Fibroblast of skin of back (primary cell): ENCODE data around the gene DRC1.

Source experiments
- DNase-seq: peaks from one replicate; pipeline ENCODE4 v3.0.0-alpha.2; 2013

Gene DRC1

DNA sequence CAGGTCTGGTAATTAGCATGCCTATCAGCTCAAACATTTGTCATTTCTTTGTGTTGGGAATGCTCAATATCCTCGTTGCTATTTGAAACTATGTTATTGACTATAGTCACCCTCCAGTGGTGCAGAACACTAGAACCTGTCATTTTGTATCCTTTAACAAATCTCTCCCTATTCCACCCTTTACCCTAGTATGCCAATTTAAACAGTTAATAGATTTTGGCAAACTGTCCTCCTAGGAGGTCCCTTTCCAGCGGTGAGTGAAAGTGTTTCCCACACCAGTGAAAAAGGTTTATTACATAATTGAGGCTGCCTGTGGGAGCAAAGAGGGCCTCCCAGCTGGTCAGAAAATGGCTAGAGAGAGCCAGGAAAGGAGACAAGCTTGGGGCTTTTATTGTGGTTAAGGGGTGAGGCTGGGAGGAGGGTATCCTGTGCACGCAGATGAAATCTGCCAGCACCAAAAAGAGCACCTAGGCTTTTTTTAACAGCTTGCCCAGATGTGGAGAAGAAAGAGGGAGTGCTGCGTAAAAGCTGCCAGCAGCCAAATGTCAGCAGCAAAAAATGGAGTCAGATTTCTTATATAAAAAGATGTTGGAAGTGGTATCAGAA, 1.8 kb upstream of the DRC1 start:
- DNase-seq, result no peak

DNA sequence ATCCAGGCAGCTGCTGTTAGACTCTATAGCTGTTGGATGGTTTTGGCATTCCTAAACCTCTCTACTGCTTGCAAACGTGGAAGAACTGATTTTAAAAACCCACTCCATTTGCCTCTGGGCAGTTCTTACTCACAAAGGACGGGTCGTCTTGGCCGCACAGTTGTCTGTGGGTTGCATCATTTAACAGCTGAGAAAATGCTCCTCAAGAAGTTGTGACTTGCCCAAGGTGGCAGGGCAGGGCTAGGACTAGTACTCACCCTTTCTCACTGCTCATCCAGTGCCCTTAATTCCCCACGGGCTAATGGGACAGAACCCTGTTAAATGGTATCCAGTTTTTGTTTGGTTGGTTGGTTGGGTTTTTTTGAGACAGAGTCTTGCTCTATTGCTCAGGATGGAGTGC, 997 bp upstream of the DRC1 start:
- no peak for DNase-seq

DNA sequence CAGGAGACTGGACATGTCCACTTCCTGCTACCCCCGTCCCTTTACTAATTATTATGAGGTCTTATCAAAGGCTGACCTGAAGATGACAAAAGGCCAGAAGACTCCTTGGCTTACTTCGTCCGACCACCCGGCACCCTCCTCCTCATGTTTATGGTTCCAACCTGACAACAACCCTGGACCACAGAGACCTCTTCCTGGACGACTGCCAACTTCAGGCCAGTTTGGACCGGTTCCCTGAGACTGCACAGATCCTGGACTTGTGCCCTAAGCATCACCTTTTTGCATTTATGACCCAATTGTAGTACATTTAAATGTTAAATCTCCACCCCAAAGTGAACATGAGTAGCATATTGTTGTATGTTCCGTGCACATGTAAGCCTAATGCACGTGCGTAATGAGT, 5.8 kb downstream of the DRC1 start:
- no peak for DNase-seq

DNA sequence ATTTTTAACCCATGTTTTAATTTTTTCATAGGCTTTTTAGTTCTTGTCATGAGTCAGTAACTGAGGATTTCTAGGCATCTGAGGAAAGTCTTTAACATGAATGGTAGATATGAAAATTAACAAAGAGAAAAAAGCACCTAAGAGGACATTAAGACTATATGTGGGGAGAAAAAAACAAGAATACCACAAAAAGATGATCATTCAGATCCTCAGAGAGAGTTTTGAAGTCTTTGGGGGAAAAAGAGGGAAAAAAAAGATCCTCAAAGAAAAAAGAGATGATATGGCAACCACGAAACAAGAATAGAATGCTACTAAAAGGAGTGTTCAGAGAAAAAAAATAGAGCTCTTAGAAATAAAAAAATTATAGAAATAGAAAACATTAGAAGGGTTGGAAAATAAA, 8.1 kb downstream of the DRC1 start:
- no peak for DNase-seq

DNA sequence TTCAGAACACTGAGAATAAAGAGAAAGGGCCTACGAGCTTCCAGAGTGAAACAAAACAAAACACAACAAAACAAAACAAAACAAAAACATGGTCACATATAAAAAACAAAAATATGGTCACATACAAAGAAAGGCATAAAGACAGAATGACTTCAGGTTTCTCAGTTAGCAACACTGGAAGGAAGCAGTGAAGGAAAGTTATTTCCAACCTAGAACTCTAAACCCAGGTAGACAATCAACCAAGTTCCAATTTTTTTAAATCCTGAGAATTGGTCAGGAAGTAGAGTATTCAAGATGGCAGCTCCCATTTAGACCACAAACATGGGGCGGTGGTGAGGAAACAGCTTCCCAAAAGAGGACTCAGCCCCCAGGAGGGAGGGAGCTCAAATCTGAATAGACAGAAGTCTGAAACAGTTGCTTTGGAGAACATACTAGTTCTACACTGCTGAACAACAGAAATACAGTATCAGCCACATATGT, 9.1 kb downstream of the DRC1 start:
- DNase-seq, result no peak

DNA sequence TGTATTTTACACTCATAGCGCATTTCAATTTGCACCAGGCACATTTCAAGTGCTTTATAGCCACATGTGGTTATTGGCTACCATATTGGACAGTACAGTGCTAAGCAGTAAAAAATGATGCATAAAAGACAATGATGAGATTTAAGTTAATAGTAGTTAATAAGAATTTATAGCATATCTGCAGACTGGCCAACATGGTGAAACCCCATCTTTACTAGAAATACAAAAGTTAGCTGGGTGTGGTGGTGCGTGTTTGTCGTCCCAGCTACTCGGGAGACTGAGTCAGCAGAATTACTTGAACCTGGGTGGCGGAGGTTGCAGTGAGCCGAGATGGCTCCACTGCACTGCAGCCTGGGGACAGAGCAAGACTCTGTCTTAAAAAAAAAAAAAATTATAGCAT, 9.7 kb downstream of the DRC1 start:
- DNase-seq, result no peak

DNA sequence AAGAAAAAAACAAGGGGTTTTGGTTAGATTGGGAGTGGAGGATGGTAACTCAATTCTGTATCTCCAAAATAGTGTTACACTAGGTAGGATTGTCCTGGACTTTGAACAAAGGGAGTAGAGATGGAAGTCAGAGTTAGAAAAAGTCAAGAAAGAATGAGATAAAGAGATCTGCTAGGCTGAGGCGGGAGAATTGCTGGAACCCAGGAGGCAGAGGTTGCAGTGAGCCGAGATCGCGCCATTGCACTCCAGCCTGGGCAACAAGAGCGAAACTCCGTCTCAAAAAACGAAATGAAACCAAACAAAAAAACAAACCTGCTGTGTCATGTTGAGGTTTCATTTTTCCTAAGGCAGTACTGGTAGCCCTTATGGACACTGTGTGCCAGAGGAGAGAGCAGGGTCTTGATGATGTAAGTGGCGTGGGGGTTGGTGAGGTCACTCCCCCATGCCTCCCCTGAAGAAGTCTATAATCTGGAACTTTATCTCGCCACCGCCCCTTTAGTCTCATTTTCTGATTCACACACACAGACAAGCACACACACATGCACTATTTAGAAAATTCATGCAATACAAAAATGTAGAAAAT, 10.5 kb downstream of the DRC1 start:
- no peak for DNase-seq

DNA sequence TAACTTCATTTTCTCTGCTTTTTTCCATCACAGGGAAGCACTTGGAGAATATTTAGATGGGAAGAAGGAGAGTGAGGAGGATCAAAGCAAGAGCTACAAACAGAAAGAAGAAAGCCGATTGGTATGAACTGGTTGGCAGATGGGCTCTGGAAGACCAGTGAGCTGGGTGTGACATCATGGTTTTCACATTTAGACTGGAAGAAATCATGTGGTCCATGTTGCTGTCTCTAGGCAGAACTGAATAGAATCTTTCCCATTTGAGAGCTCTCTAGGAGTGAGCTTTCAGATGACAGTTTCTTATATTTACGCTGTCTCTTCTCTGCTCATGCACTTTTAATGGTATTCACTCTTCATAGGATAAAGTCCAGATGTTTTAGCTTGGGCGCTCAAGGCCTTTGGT, 12.6 kb downstream of the DRC1 start:
- DNase-seq, result no peak

DNA sequence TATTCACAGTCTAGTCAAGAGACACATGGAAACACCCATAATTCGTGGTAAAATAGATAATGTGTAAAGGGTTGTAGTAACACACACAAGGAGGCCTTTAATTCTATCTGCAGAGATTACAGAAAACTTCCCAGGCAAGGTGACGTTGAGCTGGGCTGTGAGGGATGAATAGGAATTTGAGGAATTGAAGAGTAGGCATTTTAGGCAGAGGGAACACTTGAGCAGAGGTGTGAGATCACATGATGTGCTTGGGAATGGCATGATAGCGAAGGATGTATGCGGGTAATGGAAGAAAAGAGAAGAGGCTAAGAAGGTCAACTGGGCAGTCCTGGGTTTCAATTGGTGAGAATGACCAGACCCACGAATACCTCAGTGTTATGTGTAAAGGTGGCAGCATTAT, 20.2 kb downstream of the DRC1 start:
- DNase-seq, result no peak

DNA sequence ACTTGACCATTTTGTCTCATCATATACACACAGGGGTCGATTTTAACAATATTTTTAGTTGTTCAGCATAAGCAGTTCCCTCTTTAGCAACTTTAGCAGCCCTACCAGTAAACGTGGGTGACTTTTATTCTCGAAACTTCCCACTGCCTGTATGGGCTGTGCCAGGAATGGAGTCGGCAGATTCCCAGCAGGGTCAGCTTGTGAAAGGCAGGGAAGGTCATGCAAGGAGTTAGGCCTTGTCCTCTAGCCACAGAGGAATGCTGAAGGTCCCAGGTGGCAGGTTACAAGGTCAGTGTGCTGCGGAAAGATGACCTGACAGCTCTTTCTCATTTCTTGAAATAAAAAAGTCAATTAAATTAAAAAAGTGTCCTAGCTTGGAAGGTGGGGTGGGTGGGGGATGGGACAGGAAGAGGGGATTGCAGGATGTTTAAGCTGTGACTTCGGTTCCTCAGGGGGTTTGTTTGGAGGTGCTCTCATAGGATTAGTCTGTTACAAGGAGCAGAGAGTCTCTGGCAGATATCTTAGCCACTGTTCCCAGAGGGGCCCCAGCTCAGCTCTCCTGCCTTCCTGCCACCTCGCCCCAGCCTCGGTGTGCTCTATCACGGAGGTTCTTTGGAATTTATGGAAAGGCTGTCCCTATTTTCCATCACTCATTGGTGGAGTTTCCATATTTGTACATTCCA, 21.4 kb downstream of the DRC1 start:
- DNase-seq, result no peak

DNA sequence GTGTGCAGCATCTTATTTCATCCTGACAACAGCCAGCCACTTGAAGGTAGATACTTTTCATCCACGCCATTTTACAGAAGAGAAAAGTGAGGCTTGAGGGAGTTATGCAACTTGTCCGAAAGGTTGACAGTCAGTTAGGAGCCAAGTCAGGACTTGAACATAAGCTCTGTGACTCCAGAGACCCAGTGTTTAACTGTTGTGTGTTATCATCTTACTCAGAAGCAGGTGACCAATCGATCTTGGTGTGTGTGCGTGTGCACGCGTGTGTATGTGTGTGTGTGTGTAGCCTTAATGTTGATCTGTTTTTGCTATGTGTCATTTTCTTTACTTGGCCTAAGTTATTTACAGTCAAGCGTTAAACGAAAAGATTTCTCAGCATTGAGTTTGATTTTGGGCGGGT, 22.0 kb downstream of the DRC1 start:
- no peak for DNase-seq

DNA sequence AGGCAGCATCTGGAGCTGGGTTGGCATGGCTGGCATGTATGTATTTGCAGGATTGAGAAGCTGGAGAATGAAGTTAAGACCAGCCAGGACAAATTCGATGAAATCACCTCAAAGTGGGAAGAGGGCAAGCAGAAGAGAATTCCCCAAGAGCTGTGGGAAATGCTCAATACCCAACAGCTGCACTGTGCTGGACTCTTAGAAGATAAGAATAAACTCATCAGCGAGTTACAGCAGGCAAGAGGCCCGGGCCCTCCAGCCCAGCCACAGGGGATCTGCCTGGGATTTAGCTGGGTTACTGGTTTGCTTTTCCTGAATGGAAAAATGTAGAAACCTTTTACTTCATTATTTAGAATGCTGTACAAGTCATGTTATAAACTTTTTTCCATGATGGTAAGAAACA, 22.5 kb downstream of the DRC1 start:
- DNase-seq, result no peak

DNA sequence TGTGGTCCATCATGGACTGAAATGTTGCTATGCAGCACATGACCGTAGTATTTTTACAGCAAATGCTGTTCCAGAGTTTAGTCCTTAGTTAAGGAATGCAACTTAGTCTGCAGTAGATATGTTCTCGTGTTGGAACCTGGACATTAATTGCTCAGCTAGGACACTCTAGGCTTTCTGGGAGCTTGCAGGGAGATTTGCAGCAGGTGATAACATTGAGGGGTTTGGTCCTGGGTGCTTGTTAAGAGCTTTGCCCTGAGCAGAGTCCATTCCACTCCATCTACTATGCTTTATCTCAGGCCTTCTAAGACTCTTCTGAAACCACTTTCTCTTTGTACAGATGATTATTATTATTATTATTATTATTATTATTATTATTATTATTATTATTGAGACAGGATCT, 27.1 kb downstream of the DRC1 start:
- DNase-seq, result no peak

DNA sequence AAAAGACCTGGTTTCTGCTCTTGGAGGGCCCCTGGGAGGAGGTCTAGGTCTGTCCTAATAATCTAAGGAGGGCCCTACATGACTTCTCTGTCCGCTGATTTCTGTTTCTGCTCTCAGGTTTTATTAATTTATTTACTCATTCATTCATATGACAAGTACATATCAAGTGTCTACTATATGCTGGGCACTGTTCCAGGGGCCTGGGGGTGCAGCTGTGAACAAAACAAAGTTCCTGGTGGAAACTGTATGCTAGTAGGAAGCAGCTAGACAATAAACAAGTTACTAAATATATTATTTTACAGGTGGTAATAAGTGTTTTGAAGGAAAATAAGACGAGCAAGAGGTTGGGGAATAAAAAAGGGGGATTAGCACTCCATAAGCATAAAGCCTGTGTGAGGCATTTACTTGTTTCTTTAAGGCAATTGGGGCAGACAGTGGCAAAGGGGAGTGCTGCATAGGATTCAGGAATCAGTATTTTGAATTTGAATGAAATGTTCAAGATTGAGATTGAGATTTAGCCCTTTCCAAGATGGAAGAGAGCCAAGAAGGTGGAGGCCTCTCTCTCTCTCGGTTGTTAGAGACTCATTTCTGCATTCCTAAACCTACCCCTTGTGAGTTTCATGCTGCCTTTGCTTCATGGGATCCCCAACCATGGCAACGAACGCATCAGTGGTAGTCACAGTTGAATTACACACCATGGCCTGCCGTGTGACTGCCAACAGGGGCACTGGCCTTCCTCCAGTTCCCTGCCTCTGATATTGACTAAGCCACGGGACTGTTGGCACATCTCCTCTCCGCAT, 28.3 kb downstream of the DRC1 start:
- DNase-seq, result no peak

DNA sequence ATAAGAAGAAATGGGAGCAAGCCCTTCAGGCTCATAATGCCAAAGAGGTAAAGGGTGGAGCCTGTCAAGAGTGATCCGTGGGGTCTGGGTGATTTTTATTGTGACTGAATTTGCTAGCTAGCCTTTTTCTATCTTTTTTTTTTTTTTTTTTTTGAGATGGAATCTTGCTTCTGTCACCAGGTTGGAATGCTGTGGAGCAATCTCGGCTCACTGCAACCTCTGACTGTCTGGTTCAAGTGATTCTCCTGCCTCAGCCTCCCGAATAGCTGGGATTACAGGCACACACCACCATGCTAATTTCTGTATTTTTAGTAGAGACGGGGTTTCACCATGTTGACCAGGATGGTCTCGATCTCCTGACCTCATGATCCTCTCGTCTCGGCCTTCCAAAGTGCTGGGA, 29.1 kb downstream of the DRC1 start:
- peak; percentile 22 for DNase-seq

DNA sequence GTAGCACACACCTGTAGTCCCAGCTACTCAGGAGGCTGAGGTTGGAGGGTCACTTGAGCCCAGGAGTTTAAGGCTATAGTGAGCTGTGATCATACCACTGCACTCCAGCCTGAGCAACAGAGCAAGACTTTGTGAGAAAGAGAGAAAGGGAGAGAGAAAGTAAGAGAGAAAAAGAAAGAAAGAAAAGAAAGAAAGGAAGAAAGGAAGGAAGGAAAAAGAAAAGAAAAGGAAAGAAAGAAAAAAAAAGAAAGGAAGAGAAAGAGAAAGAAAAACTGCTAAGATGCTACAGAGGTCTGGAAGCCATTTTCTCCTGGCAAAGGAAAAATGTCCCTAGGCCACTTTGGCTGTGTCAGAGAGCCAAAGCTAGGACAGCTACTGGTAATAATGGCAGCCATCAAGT, 30.6 kb downstream of the DRC1 start:
- no peak for DNase-seq

DNA sequence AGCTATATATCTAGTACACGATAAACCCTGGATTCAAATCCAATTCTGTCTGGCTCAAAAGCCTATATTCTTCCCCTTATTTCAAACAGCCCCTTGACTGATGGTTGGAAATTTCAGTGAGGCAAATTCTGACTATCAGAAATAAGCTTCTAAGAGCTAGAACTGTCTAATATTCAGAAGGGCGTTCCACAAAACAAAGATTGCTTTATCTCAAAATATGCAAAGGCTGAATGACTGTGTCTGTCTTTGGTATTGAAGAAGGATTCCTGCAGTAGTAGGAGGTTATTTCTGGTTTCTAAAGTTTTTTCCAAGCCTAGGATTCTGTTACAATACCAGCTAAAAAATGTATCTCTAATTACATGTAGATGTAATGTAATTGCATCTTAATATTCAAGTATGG, 31.1 kb downstream of the DRC1 start:
- no peak for DNase-seq

DNA sequence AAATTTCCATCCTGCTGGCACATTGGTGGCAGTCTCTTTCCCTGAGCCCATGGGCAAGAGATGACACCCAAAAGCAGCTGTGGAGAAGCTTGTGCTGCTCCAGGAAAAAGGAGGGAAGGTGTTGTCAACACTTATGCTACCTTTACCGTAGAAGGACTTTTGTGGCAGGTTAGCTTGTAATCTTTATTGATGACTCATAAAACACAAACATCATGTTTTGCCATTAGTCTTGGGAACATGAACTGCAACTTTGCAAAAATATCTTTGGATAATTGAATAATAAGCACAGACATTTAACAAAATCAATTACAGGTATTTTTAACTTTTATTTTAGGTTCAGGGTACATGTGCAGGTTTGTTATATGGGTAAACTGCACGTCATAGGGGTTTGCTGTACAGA, 33.4 kb downstream of the DRC1 start:
- no peak for DNase-seq

DNA sequence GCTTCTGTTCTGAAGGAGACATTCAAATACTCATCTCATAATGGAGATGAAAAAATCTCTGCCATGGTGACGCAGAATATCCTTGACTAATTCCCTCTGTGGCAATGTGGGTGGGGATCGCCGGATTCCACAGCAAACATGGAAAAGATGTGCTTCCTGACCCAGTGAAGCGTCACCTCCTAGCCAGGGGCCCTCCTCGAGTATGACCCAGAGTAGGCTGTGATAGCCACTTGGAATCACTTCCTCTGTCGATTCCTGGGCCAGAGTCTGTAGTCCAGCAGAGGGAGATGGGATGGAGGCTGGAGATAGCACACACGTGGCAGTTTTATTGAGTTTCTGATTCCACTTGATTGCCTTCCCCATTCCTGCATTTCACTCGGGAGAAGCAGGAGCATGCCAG, 36.8 kb downstream of the DRC1 start:
- DNase-seq, result peak; percentile 56

DNA sequence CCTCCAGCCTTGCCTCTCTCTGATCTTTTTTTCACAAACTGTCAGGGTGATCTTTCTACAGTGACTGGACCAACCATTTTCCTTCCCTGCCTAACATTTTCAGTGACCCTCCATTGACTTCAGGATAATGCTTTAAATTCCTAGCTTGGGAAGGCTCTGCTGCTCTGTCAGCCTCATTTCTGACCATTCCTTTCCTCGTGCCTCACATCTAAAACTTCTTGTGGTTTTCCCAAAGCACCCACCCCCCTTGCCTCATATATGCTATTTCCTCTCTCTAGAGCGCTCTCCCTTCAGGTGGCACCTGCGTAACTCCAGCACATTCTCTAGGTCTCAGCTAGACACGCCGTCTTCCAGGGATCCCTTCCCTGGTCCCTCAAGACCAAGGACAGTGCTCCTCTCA, 37.2 kb downstream of the DRC1 start:
- DNase-seq, result peak; percentile 35

DNA sequence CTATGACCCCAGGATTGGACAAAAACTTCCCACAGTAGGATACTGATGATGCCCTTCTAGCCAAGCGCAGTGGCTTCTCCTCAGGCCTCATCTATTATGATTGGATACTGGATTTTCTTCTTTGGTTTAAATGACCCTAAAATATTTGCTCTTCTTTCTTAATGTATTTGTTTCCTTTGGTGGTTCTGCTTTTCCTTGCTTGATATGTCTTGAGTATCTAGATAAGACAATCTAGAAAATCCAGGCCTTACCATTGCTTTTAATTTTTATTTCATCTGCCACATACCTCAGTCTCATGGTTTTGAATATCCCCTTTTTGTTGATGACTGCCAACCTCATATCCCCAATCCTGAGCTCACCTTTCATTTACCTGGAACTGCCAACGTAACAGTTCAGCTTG, 40.6 kb downstream of the DRC1 start:
- DNase-seq, result no peak

DNA sequence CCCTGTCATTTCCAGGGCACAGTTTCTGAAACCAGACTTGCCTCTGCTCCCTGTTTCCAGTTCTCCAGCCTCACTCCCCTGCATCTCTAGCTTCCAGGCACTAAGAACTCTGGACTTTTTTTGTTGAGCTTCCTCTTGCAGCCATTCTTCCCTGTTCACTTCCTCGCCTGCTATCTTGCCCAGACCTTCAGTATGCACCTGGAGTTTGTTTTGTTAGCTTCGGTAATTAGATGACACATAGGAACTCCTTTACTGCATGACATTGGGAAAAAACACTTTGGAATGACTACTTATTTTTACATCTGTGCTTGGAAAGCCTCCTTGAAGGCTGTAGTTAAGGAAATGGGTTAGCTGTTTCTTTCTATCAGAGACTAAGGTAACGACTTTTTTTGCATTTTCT, 41.0 kb downstream of the DRC1 start:
- no peak for DNase-seq

DNA sequence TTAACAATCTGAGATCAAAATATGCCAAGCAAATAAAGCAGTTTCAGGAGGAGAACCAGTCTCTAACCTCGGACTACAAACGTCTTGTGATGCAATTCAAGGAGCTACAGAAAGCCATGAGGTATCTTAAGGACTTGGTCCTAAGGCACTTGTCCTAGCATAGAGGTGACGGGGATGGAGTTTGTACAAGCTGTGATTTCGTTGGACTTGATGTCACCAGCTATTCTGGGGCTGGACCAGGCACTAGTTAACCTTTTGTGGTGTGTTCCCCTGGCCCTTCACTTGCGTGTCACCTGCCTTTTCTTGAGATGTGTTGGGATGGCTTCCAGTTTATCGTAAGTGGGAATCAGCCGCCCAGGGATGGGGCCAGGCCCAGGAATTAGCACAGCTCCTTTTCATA, 42.5 kb downstream of the DRC1 start:
- no peak for DNase-seq

DNA sequence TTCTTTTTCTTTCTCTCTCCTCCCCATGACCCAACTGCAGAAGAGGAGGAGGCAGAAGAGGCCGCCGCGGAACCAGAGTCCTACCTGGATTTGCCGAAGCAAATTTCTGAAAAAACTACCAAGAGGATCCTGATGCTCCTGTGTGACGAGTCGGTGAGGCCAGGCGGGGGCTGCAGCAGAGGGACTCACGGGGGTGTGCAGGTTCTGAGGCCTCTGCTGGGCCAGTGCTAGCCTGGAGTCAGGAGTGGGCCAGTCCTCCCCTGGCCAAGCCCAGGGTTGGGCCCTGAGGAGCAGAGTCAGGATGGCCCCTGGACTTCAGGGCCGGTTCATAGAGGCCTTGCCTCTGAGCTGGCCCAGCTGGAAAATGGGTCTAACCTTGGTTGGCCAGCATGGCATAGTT, 46.9 kb downstream of the DRC1 start:
- no peak for DNase-seq
